CD4-positive, alpha-beta T cell treated with Interleukin-17A for 4 hours (primary cell): Measurements from ENCODE around the gene CPVL.

Experiments used
- DNase-seq: peaks from one replicate; pipeline ENCODE4 v3.0.0-alpha.2; 2020; ENCODE audit warnings: mixed read lengths

The CPVL gene

GRCh38 chr7:29041991-29042390 lies 104.3 kb downstream of the CPVL start:
- no peak for DNase-seq

- DNase-seq = no peak
These were observed 105.8 kb downstream of the CPVL start for GRCh38 chr7:29040579-29040925.

GRCh38 chr7:29039821-29040578 lies 106.3 kb downstream of the CPVL start:
- DNase-seq = no peak

GRCh38 chr7:29038463-29038862 lies 107.9 kb downstream of the CPVL start:
- DNase-seq = no peak

GRCh38 chr7:29035044-29035740 lies 111.1 kb downstream of the CPVL start:
- no peak for DNase-seq

GRCh38 chr7:29033584-29033983 lies 112.8 kb downstream of the CPVL start:
- no peak for DNase-seq

- DNase-seq = no peak
These were observed 114.2 kb downstream of the CPVL start for GRCh38 chr7:29032146-29032545.

GRCh38 chr7:29030781-29031275 lies 115.5 kb downstream of the CPVL start:
- DNase-seq = no peak

- no peak for DNase-seq
These were observed 123.9 kb downstream of the CPVL start for GRCh38 chr7:29022291-29022988.

- DNase-seq = no peak
These were observed 126.4 kb downstream of the CPVL start for GRCh38 chr7:29019896-29020295.

- DNase-seq = no peak
These were observed 127.0 kb downstream of the CPVL start for GRCh38 chr7:29019387-29019786.

GRCh38 chr7:29017713-29018112 lies 128.6 kb downstream of the CPVL start:
- DNase-seq = no peak

- DNase-seq = no peak
These were observed 131.6 kb downstream of the CPVL start for GRCh38 chr7:29014725-29015124.

GRCh38 chr7:29013931-29014330 lies 132.4 kb downstream of the CPVL start:
- no peak for DNase-seq

GRCh38 chr7:29013082-29013695 lies 133.1 kb downstream of the CPVL start:
- no peak for DNase-seq

- no peak for DNase-seq
These were observed 136.4 kb downstream of the CPVL start for GRCh38 chr7:29009947-29010346.

- DNase-seq = no peak
These were observed 137.7 kb downstream of the CPVL start for GRCh38 chr7:29008590-29008989.

GRCh38 chr7:29007127-29007526 lies 139.2 kb downstream of the CPVL start:
- DNase-seq = no peak

- no peak for DNase-seq
These were observed 140.5 kb downstream of the CPVL start for GRCh38 chr7:29005829-29006228.

- no peak for DNase-seq
These were observed 140.9 kb downstream of the CPVL start for GRCh38 chr7:29005406-29005805.

- no peak for DNase-seq
These were observed 142.6 kb downstream of the CPVL start for GRCh38 chr7:29003703-29004102.

- DNase-seq = no peak
These were observed 145.6 kb downstream of the CPVL start for GRCh38 chr7:29000717-29001076.
